GM20000 (cell line): ENCODE measurements around the gene SPI1.

Experiments
- DNase-seq: peaks from one replicate; pipeline ENCODE4 v3.0.0; 2012; ENCODE audit warnings: low spot score
- CTCF ChIP-seq: IDR thresholded peaks from 2 replicates; pipeline ENCODE4 v1.5.1; 2012; ENCODE audit warnings: mild to moderate bottlenecking, control low read depth; ENCODE audit errors: extremely low read depth, missing control alignments

Gene SPI1

GRCh38 chr11:47403135-47403534, 24.8 kb upstream of the SPI1 start:
- no peak for DNase-seq
- TF ChIP-seq CTCF: no peak

GRCh38 chr11:47400768-47401279, 22.5 kb upstream of the SPI1 start:
- peak; percentile 68 for DNase-seq
- no peak for TF ChIP-seq CTCF

DNA sequence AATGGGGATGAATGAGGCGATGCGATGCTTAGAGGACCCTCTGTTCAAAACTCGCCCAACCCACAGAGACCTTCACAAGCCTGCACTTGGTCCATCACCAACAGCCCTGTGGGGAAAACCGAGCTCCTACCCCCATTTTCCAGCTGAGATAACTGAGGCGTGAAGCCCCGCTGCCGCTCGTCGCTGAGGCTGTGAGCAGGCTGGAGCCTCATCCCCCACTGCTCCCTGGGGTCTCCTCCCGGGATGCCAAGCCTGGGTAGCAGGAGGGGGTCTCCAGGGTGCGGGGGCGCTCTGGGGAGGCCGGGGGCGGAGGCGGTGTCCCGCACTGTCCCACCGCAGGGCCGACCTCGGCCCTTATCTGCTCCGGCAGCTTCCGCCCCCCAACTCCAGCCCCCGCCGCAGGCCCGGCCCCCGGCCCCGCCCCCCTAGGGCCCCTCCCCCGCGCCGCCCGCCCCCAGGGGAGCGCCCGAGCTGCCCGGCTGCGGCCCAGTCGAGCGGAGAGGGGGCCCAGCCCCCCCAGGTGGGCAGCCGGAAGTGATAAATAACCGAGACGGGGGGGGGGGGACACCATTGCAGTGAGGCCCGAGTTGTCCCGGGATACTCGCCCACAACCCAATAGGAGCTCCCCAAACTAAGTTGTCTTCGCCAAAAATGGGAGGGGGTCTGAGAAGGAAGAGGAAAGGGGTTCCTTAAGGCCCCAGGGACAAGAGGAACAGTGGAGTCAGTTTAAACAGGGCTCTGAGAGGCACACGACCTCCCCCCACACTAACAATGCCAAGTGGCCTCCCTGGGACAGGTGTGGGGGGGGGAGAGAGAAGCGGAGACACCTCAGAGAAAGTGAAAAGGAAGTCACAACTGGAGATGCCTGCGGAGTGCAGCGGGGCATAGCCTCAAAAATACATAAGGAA, 21.8 kb upstream of the SPI1 start:
- DNase-seq: peak; percentile 85
- TF ChIP-seq CTCF: no peak

- TF ChIP-seq CTCF: no peak
- DNase-seq: no peak
Observed at GRCh38 chr11:47398551-47398950, 20.2 kb upstream of the SPI1 start.

- no peak for TF ChIP-seq CTCF
- DNase-seq: no peak
Observed at GRCh38 chr11:47398011-47398410, 19.7 kb upstream of the SPI1 start.

GRCh38 chr11:47396049-47396320, 17.6 kb upstream of the SPI1 start:
- no peak for TF ChIP-seq CTCF
- no peak for DNase-seq

DNA sequence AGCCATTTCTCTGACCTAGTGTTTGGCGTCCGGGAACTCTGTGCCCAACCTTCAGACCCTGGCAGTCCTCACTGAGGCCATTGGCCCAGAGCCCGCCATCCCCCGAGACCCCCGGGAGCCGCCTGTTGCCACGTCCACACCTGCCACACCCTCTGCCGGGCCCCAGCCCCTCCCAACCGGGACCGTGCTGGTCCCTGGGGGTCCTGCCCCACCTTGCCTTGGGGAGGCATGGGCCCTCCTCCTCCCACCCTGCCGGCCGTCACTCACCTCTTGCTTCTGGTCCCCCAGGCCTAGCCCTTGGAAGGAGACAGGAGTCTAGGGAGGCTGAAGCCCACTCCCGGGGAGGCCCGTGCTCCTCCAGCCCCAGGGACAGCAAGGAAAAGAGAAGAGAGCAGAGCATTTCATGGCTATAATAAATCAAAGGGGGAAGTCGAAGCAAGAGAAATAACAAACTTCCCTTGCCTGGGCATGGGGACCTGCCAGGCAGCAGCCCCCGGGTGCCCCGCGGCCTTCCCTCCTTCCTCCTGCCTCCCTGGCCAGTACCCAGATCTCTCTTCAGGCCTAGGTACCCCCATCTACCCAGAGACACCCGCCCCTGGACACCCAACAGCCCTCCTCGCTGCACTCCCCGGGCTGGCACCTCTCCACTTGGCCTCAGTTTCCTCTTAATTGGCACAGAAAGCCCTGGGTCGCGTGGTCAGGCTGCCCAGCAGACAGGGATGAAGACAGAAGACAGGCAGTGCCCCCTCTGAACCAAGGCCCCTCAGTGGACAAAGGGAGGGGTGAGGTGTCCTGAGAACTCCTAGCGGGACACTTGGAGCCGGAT, 17.1 kb upstream of the SPI1 start:
- TF ChIP-seq CTCF: no peak

More for the DNA sequence above, 17.1 kb upstream of the SPI1 start:
- no peak for DNase-seq
